Common myeloid progenitor, CD34-positive (primary cell): ENCODE results near the gene BTNL3. TPM values are rescaled to one million over a fixed set of nuclear protein-coding genes. Genes with fewer than 3 reads are reported as not detected.
A peak's percentile ranks its signal among the peaks of the same experiment; 100 is the strongest.

Source experiments
- CTCF ChIA-PET: fragments of 350-600 bp; sonication (Branson Sonifier 250); formaldehyde crosslinking; loops from one replicate; lab custom pipeline; 2021; ENCODE audit warnings: antibody characterized with exemption; lab: Charles Lee
- POLR2A ChIA-PET: fragments of 350-600 bp; sonication (Branson Sonifier 250); formaldehyde crosslinking; loops from one replicate; lab custom pipeline; 2021; ENCODE audit warnings: antibody characterized with exemption; lab: Charles Lee
- DNase-seq, 3 donors: peaks; one replicate each; pipeline versions ENCODE4 v3.0.0 to v3.0.0-alpha.2; 2013
- H3K27ac ChIP-seq, 2 experiments: 1 replicate in 1 of 2; 2 replicates in 1 of 2; pipeline ENCODE4 v1.7.0; 2013; ENCODE audit warnings: inconsistent platforms in 2 of 2, low read length in 2 of 2, mild to moderate bottlenecking in 2 of 2, low read depth in 1 of 2, moderate library complexity in 1 of 2; ENCODE audit not compliant: severe bottlenecking in 2 of 2, insufficient read depth in 1 of 2, poor library complexity in 1 of 2
- H3K27me3 ChIP-seq, 5 experiments: replicated peaks in 2 of 5; 1 replicate in 3 of 5; 2 replicates in 2 of 5; pipeline versions ENCODE4 v1.6.1 to v1.7.0; 2013; ENCODE audit warnings: low read length in 4 of 5, mild to moderate bottlenecking in 2 of 5, moderate library complexity in 2 of 5, inconsistent platforms in 1 of 5; ENCODE audit not compliant: insufficient read depth in 5 of 5, control insufficient read depth in 4 of 5
- H3K36me3 ChIP-seq, 4 experiments: 1 replicate in 2 of 4; 2 replicates in 2 of 4; pipeline versions ENCODE4 v1.6.1 to v1.7.0; 2013; ENCODE audit warnings: low read length in 3 of 4, control low read depth in 1 of 4, mild to moderate bottlenecking in 1 of 4; ENCODE audit not compliant: control insufficient read depth in 4 of 4, insufficient read depth in 4 of 4
- H3K4me1 ChIP-seq, 4 experiments: 1 replicate in 3 of 4; 2 replicates in 1 of 4; pipeline versions ENCODE4 v1.6.1 to v1.7.1; 2013; ENCODE audit warnings: low read length in 3 of 4, mild to moderate bottlenecking in 3 of 4, control low read depth in 1 of 4, inconsistent platforms in 1 of 4, moderate library complexity in 1 of 4; ENCODE audit not compliant: control insufficient read depth in 4 of 4, insufficient read depth in 4 of 4; ENCODE audit errors: control extremely low read depth in 1 of 4
- H3K4me3 ChIP-seq, 7 experiments: 1 replicate in 4 of 7; 2 replicates in 3 of 7; pipeline versions ENCODE4 v1.5.1 to v1.7.0; 2013; ENCODE audit warnings: mild to moderate bottlenecking in 7 of 7, low read length in 6 of 7, moderate library complexity in 6 of 7, inconsistent platforms in 2 of 7, low read depth in 2 of 7, control low read depth in 1 of 7; ENCODE audit not compliant: insufficient read depth in 4 of 7, control insufficient read depth in 1 of 7; ENCODE audit errors: extremely low read depth in 1 of 7
- H3K9me3 ChIP-seq, 5 experiments: 1 replicate in 4 of 5; 2 replicates in 1 of 5; pipeline versions ENCODE4 v1.6.1 to v1.7.1; 2013; ENCODE audit warnings: low read length in 4 of 5, mild to moderate bottlenecking in 2 of 5, inconsistent platforms in 1 of 5, low read depth in 1 of 5, moderate library complexity in 1 of 5; ENCODE audit not compliant: control insufficient read depth in 4 of 5, insufficient read depth in 2 of 5; ENCODE audit errors: control extremely low read depth in 1 of 5
- WGBS: methylation state at CpG from one replicate; pipeline ENCODE4 v1.1.5; 2013; ENCODE audit not compliant: insufficient coverage; 5-methylcytosine and 5-hydroxymethylcytosine counted together
- polyA plus RNA-seq: library from polyadenylated mRNA; unstranded; fragments of 120-200 nt; gene quantifications from one replicate; pipeline ENCODE4 v1.2.1, GENCODE V29; 2013

BTNL3 gene
- not detected for polyA plus RNA-seq

- Histone ChIP-seq H3K36me3 (no peaks in the 10 kb centered on the region), H3K4me3 (no peak within 1 kb of the TSS), H3K27me3 (peaks cover 0 to 11% (median 0%) of the 10 kb centered on the region in 5 experiments), H3K27ac (no peak within 1 kb of the TSS), H3K9me3 (peaks cover 0 to 2% (median 0%) of the 10 kb centered on the region in 5 experiments), H3K4me1 (no peaks in the 10 kb centered on the region)
- CTCF ChIA-PET, result no interaction called here
- POLR2A ChIA-PET, result no interaction called here
- DNase-seq, result no peak
- WGBS, result no CpG with 5 or more reads among the region's 5 CpGs
Measured at GRCh38 chr5:180988592-180988991, at the start of gene BTNL3. Gene BTNL3 (plus strand): TSS chr5:180988846. CDS start chr5:180989029, 183 bp downstream.

GRCh38 chr5:180950291-180950949 is 38.2 kb upstream of the BTNL3 start:
- no peak for DNase-seq
- Histone ChIP-seq H3K4me1 (no peaks in the 10 kb centered on the region), H3K36me3 (no peaks in the 10 kb centered on the region), H3K4me3 (no peak overlapping the region), H3K27me3 (peaks cover 0 to 5% (median 0%) of the 10 kb centered on the region in 5 experiments), H3K9me3 (no peaks in the 10 kb centered on the region), H3K27ac (no peak overlapping the region)
- POLR2A ChIA-PET, result no interaction called here
- no CpG with 5 or more reads among the region's 6 CpGs for WGBS
- CTCF ChIA-PET, result no interaction called here

GRCh38 chr5:180959661-180960060 is 29.0 kb upstream of the BTNL3 start:
- DNase-seq, result no peak
- Histone ChIP-seq H3K9me3 (peaks cover 0 to 10% (median 0%) of the 10 kb centered on the region in 5 experiments), H3K4me3 (no peak overlapping the region), H3K4me1 (peaks cover 0 to 11% (median under 1%) of the 10 kb centered on the region in 4 experiments), H3K27ac (no peak overlapping the region), H3K36me3 (no peaks in the 10 kb centered on the region), H3K27me3 (no peaks in the 10 kb centered on the region)
- CTCF ChIA-PET, result no interaction called here
- no CpG with 5 or more reads among the region's 5 CpGs for WGBS
- POLR2A ChIA-PET, result no interaction called here

- WGBS, result no CpG with 5 or more reads among the region's 3 CpGs
Measured at GRCh38 chr5:180960209-180960608, 28.4 kb upstream of the BTNL3 start.

GRCh38 chr5:180969406-180969805 is 19.2 kb upstream of the BTNL3 start:
- POLR2A ChIA-PET, result no interaction called here
- no peak overlapping the region for H3K4me3 ChIP-seq
- H3K36me3 ChIP-seq, result no peaks in the 10 kb centered on the region
- no CpG with 5 or more reads among the region's 23 CpGs for WGBS
- H3K9me3 ChIP-seq, result peaks cover 0 to 4% (median 0%) of the 10 kb centered on the region in 5 experiments
- H3K27ac ChIP-seq, result no peak overlapping the region
- DNase-seq, result no peak
- CTCF ChIA-PET, result no interaction called here
- no peaks in the 10 kb centered on the region for H3K4me1 ChIP-seq
- no peaks in the 10 kb centered on the region for H3K27me3 ChIP-seq

More at GRCh38 chr5:180960209-180960608, 28.4 kb upstream of the BTNL3 start:
- DNase-seq, result peak in 1 of 3 donors; percentile 7
- Histone ChIP-seq H3K4me1 (peaks cover 0 to 11% (median under 1%) of the 10 kb centered on the region in 4 experiments), H3K27me3 (no peaks in the 10 kb centered on the region), H3K36me3 (no peaks in the 10 kb centered on the region), H3K9me3 (peaks cover 0 to 10% (median 1%) of the 10 kb centered on the region in 5 experiments), H3K27ac (no peak overlapping the region), H3K4me3 (no peak overlapping the region)
- CTCF ChIA-PET, result no interaction called here
- POLR2A ChIA-PET, result no interaction called here

GRCh38 chr5:180970336-180970735 is 18.3 kb upstream of the BTNL3 start:
- no peak overlapping the region for H3K27ac ChIP-seq
- ChIA-PET CTCF (no interaction called here), POLR2A (no interaction called here)
- no peaks in the 10 kb centered on the region for H3K27me3 ChIP-seq
- no peaks in the 10 kb centered on the region for H3K4me1 ChIP-seq
- H3K9me3 ChIP-seq, result peaks cover 0 to 3% (median 0%) of the 10 kb centered on the region in 5 experiments
- DNase-seq, result no peak
- H3K4me3 ChIP-seq, result no peak overlapping the region
- no CpG with 5 or more reads among the region's 31 CpGs for WGBS
- H3K36me3 ChIP-seq, result no peaks in the 10 kb centered on the region

GRCh38 chr5:180970875-180971274 is 17.8 kb upstream of the BTNL3 start:
- no peak overlapping the region for H3K27ac ChIP-seq
- no CpG with 5 or more reads among the region's 4 CpGs for WGBS
- DNase-seq, result no peak
- no peak overlapping the region for H3K4me3 ChIP-seq
- H3K36me3 ChIP-seq, result no peaks in the 10 kb centered on the region
- no peaks in the 10 kb centered on the region for H3K4me1 ChIP-seq
- CTCF ChIA-PET, result no interaction called here
- peaks cover 0 to 2% (median 0%) of the 10 kb centered on the region in 5 experiments for H3K27me3 ChIP-seq
- peaks cover 0 to 3% (median 1%) of the 10 kb centered on the region in 5 experiments for H3K9me3 ChIP-seq
- POLR2A ChIA-PET, result no interaction called here
